ENCODE results near the gene RASA4. TPM values are rescaled to one million over a fixed set of nuclear protein-coding genes. Genes with fewer than 3 reads are reported as not detected.
"Not testable (repeated sequence)": the region's sequence is repeated elsewhere in the genome, so short reads cannot be mapped to it uniquely, and the experiment has no call there.

Gene RASA4
- total RNA-seq, 2 experiments from 2014 or later, result 53.7 to 54.2 TPM

GRCh38 chr7:102613575-102614345 is 2.8 kb downstream of the RASA4 start:
- H3K4me3 Mint-ChIP-seq, H3K4me1 Mint-ChIP-seq, H3K9me3 Mint-ChIP-seq, H3K27me3 Mint-ChIP-seq, H3K36me3 Mint-ChIP-seq, H3K27ac Mint-ChIP-seq, DNase-seq: not testable (repeated sequence)

- H3K27me3 Mint-ChIP-seq, H3K27ac Mint-ChIP-seq, H3K36me3 Mint-ChIP-seq, H3K9me3 Mint-ChIP-seq, H3K4me1 Mint-ChIP-seq, H3K4me3 Mint-ChIP-seq, DNase-seq: not testable (repeated sequence)
Measured at GRCh38 chr7:102611675-102612325, 4.8 kb downstream of the RASA4 start.

- not testable (repeated sequence) for H3K36me3 Mint-ChIP-seq, DNase-seq, H3K27ac Mint-ChIP-seq, H3K27me3 Mint-ChIP-seq, H3K4me3 Mint-ChIP-seq, H3K9me3 Mint-ChIP-seq, H3K4me1 Mint-ChIP-seq
Measured at GRCh38 chr7:102611013-102611674, 5.4 kb downstream of the RASA4 start.

DNA sequence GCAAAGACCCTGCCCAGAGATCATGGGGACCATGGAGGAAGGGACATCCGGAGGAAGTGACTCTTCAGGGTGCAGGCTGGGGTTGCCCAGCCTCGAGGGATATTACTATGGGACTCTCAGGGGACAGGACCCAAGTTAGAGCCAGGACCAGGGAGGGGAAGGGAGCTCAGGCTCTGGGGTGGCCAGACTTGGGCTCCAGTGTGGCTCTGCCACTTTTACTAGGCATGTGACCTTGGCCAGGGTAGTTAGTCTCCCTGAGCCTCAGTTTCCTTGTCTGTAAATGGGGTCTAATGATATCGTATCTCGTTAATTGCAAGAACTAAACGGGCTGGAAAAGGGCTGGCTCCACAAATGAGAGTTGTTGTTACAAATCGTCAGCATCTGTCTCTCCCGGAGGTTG is 6.1 kb downstream of the RASA4 start:
- not testable (repeated sequence) for H3K27me3 Mint-ChIP-seq, H3K4me3 Mint-ChIP-seq

DNA sequence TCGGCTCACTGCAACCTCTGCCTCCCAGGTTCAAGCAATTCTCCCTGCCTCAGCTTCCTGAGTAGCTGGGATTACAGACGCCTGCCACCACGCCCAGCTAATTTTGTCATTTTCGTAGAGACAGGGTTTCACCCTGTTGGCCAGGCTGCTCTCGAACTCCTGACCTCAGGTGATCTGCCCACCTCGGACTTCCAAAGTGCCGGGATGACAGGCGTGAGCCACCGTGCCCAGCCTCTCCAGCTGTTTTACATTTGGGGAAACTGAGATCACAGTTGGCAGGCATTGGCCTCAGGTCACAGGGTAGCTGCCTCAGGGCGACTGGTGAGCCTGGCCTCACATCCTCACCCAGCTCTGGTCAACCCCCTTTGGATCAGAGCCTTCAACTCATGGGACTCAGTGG is 6.8 kb downstream of the RASA4 start:
- not testable (repeated sequence) for DNase-seq, H3K4me1 Mint-ChIP-seq, H3K27ac Mint-ChIP-seq, H3K36me3 Mint-ChIP-seq, H3K27me3 Mint-ChIP-seq, H3K9me3 Mint-ChIP-seq, H3K4me3 Mint-ChIP-seq

More for the DNA sequence above, 6.1 kb downstream of the RASA4 start:
- H3K36me3 Mint-ChIP-seq, DNase-seq, H3K4me1 Mint-ChIP-seq, H3K9me3 Mint-ChIP-seq, H3K27ac Mint-ChIP-seq: not testable (repeated sequence)

GRCh38 chr7:102606848-102607247 is 9.7 kb downstream of the RASA4 start:
- H3K36me3 Mint-ChIP-seq, H3K27ac Mint-ChIP-seq, H3K4me1 Mint-ChIP-seq, H3K27me3 Mint-ChIP-seq, DNase-seq, H3K4me3 Mint-ChIP-seq, H3K9me3 Mint-ChIP-seq: not testable (repeated sequence)

GRCh38 chr7:102604431-102605145 is 12.0 kb downstream of the RASA4 start:
- not testable (repeated sequence) for H3K27me3 Mint-ChIP-seq, H3K4me3 Mint-ChIP-seq, H3K27ac Mint-ChIP-seq, H3K36me3 Mint-ChIP-seq, DNase-seq, H3K9me3 Mint-ChIP-seq, H3K4me1 Mint-ChIP-seq

GRCh38 chr7:102602317-102602716 is 14.2 kb downstream of the RASA4 start:
- H3K9me3 Mint-ChIP-seq, DNase-seq, H3K27me3 Mint-ChIP-seq, H3K4me1 Mint-ChIP-seq, H3K4me3 Mint-ChIP-seq, H3K36me3 Mint-ChIP-seq, H3K27ac Mint-ChIP-seq: not testable (repeated sequence)

DNA sequence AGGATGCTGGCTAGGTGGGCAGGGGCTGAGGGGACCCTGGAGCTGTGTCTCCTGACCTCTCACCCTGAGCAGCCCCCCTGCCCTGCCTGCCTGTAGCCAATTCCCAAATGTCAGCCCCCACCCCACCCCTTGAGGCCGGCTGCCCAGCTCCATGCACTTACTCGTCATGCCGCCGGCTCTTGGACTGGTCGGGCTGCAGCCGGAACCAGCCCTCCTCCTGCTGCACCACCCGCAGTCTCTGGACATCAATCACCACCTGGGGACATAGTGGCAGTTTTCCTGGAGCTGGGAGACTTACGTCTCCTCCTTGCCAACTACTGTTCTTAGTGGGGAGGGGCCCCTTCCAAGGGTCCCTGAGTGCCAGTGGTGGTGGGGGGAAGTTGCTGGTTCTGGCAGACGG is 16.9 kb downstream of the RASA4 start:
- H3K4me1 Mint-ChIP-seq, DNase-seq, H3K27me3 Mint-ChIP-seq, H3K36me3 Mint-ChIP-seq, H3K9me3 Mint-ChIP-seq, H3K27ac Mint-ChIP-seq, H3K4me3 Mint-ChIP-seq: not testable (repeated sequence)

- not testable (repeated sequence) for H3K36me3 Mint-ChIP-seq, H3K27ac Mint-ChIP-seq, DNase-seq, H3K27me3 Mint-ChIP-seq, H3K4me1 Mint-ChIP-seq, H3K9me3 Mint-ChIP-seq, H3K4me3 Mint-ChIP-seq
Measured at GRCh38 chr7:102596036-102596435, 20.5 kb downstream of the RASA4 start.

DNA sequence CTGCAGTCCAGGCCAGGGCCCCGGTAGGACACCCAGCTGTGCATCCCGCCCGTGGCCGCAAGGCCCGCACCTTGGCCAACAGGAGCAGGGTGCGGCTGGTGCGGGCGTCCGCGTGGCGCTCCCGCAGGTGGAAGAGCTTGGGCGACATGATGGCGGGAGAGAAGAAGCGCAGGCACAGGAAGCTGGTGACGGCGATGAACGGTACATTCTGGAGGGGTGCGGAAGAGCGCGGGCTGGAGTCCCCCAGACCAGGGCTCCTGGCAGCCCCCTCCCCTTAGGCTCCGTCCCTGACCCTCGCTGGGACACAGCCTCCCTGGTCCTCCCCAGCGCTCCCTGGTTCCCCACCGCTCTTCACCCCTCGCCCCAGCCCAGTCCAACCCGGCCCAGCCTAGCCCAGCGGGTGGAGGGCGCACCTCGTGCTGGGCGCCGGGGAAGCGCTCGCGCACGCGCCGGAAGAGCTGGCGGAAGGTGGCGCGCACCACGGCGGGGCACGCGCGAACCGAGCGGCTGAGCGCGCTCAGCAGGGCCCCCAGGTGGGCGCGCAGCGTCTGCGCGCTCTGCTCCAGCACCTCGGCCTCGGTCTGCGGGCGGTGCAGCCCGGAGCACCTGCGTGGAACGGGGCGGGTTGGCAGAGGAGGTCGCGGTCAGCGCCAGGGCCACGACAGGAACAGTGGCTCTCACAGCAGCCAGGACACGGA is 22.8 kb downstream of the RASA4 start:
- H3K27ac Mint-ChIP-seq, H3K9me3 Mint-ChIP-seq, H3K4me3 Mint-ChIP-seq, DNase-seq, H3K36me3 Mint-ChIP-seq, H3K4me1 Mint-ChIP-seq, H3K27me3 Mint-ChIP-seq: not testable (repeated sequence)

- not testable (repeated sequence) for H3K36me3 Mint-ChIP-seq, H3K9me3 Mint-ChIP-seq, H3K27me3 Mint-ChIP-seq, H3K4me3 Mint-ChIP-seq, H3K27ac Mint-ChIP-seq, H3K4me1 Mint-ChIP-seq
- DNase-seq, result peak; percentile 28
Measured at GRCh38 chr7:102592477-102593019, 24.0 kb downstream of the RASA4 start.

DNA sequence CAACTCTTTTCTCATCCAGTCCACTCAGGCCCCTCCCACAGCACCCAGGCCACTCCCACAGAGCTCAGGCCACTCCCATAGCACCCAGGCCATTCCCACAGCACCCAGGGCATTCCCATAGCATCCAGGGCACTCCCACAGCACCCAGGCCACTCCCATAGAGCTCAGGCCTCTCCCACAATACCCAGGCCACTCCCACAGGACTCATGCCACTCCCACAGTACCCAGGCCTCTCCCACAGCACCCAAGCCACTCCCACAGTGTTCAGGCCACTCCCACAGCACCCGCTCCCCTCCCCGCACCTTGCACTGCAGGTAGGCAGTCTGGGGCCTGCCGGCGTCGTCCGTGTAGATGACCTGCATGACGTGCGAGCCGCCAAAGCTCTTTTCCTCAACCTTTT is 26.7 kb downstream of the RASA4 start:
- H3K36me3 Mint-ChIP-seq, H3K4me3 Mint-ChIP-seq, DNase-seq, H3K27me3 Mint-ChIP-seq, H3K4me1 Mint-ChIP-seq, H3K9me3 Mint-ChIP-seq, H3K27ac Mint-ChIP-seq: not testable (repeated sequence)

GRCh38 chr7:102583495-102583894 is 33.1 kb downstream of the RASA4 start:
- H3K36me3 Mint-ChIP-seq, H3K4me1 Mint-ChIP-seq, DNase-seq, H3K4me3 Mint-ChIP-seq, H3K27me3 Mint-ChIP-seq, H3K9me3 Mint-ChIP-seq, H3K27ac Mint-ChIP-seq: not testable (repeated sequence)

- not testable (repeated sequence) for H3K4me3 Mint-ChIP-seq, H3K4me1 Mint-ChIP-seq, H3K36me3 Mint-ChIP-seq, DNase-seq, H3K27ac Mint-ChIP-seq, H3K27me3 Mint-ChIP-seq, H3K9me3 Mint-ChIP-seq
Measured at GRCh38 chr7:102581722-102582121, 34.8 kb downstream of the RASA4 start.
